Motor neuron (in vitro differentiated cells): ENCODE data around the gene PLA2G6. TPM values are rescaled to one million over a fixed set of nuclear protein-coding genes. Genes with fewer than 3 reads are reported as not detected.

Source experiments
- ATAC-seq, 8 experiments: fragments of 200-7000 bp; cut with Tn5 transposase; replicated peaks in 6 of 8; 2 replicates each; pipeline ENCODE4 v1.8.0; 2021; ENCODE audit warnings: mild to moderate bottlenecking in 8 of 8, moderate library complexity in 8 of 8
- H3K27ac ChIP-seq, 2 donors: fragments of 250-450 bp; sonication (Bioruptor Pico); 2 replicates each; pipeline ENCODE4 v1.9.0; 2021; ENCODE audit warnings: antibody characterized with exemption in 2 of 2, mild to moderate bottlenecking in 2 of 2, moderate library complexity in 1 of 2
- H3K4me1 ChIP-seq, 2 donors: fragments of 250-450 bp; sonication (Bioruptor Pico); replicated peaks in 1 of 2; 2 replicates each; pipeline ENCODE4 v1.6.1; 2021; ENCODE audit warnings: antibody characterized with exemption in 2 of 2, mild to moderate bottlenecking in 2 of 2, moderate library complexity in 1 of 2
- H3K4me3 ChIP-seq, 5 donors: fragments of 250-450 bp; sonication (Bioruptor Pico); 2 replicates each; pipeline ENCODE4 v1.9.0; 2021; ENCODE audit warnings: antibody characterized with exemption in 5 of 5, mild to moderate bottlenecking in 5 of 5, moderate library complexity in 4 of 5
- WGBS, 10 experiments: fragments of 450-650 bp; shearing (Covaris generic); methylation state at CpG; one replicate each; pipeline ENCODE4 v1.0.0; 2022; 5-methylcytosine and 5-hydroxymethylcytosine counted together
- in situ Hi-C, 9 experiments: fragments of 400-800 bp; cut with MboI; loops; one replicate each; pipeline ENCODE4 v1.15.0; 2021; ENCODE audit warnings: low sequenced_read_pairs in 9 of 9, low pct_unique_long_range_greater_than_20kb in 2 of 9; ENCODE audit not compliant: unreplicated experiment in 9 of 9
- total RNA-seq, 8 experiments: library from RNA; unstranded; fragments of 300-600 nt; gene quantifications; 2 replicates each; pipeline versions ENCODE4 v1.2.3 to v1.2.4, GENCODE V29; 2022

The PLA2G6 gene
- total RNA-seq, 8 experiments from 2014 or later, result 8.6 to 56.8 (median 16.6) TPM

DNA sequence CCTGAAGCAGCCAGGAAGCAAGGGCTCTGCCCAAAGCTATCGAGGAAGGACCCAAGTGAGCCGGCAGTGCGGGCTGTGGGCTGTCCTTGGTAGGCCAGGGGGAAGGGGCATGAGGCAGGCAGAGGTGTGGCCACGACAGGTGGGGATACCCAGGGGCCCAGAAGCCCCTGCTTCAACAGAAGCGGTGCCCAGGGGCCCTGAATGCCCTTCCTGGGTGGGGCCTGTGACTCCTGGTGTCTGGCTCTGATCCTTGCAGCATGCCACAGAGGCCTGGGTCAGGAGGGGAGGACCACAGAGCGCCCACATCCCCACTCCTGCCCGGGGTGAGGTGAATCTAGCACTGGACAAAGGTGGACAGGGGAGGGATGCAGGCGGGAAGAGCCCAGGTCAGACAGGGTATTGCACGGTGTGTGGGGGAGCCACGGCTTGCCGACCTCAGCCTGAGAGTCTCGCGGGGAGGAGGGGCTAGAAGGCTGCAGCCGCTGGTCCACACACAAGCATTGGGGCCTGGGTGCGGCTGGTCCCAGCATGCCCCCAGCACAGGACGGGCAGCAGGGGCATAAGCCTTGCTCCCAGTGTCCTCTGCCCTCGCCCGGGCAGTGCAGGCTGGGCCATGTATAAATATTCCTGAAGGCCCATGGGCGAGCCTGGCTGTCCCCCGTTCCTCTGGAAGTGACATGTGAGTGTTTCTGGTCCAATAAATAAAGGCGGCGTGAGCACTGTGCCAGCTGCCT is 39.2 kb upstream of the PLA2G6 start:
- in situ Hi-C loops, result no loop called here
- WGBS, 10 experiments, result 60 to 100% (median 80%) methylated on average over 1 to 4 of the region's 22 CpGs; no CpG with 5 or more reads in 5 of the 10 experiments
- Histone ChIP-seq H3K27ac (no peak overlapping the region), H3K4me1 (peaks cover 8 to 10% of the 10 kb centered on the region in 2 donors), H3K4me3 (no peak overlapping the region)
- peak in 1 of 8 experiments; percentile 4 for ATAC-seq

DNA sequence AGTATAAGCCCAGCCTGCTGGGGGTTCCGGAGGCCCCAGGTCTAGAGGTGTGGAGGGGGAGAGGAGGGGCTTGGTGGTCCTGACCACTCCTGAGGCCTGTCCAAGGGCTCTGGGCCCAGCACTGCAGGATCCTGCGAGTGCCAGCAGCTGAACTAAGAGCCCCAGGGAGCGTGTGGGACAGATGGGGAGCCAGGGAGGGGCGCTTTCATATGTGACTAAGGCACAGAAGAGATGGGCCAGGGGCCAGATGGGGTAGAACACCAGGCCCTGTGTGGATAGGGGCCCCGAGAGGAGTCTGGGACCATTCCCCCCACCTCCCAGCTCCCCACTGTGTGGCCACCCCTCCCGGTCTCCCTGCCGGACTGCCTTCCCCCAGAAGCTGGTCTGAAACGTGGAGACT is 38.5 kb upstream of the PLA2G6 start:
- H3K27ac ChIP-seq, result peak overlapping the region in 1 of 2 donors; percentile 26
- ATAC-seq, result peak in 6 of 8 experiments; percentile 1 to 15 (median 8)

DNA sequence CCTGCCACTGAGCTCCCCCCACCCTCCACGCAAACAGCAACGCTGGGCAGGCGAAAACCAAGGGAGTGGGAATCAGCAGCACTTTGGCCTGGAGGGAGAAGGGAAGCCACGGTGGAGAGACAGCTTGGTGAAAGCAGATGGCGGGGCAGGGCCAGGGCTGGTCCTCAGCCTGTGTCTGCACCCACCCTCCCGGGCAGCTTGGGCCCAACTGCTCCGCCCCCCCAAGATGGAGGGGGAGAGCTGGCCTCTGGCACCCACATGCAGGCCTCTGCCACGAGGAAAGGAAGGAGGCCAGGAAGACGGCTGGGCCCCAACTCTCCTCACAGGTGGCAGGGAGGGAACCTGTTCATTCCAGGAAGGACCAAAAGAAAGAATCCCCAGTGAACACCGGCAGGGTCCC is 38.0 kb upstream of the PLA2G6 start:
- H3K27ac ChIP-seq, result peak overlapping the region in 1 of 2 donors; percentile 26
- WGBS, 10 experiments, result 39 to 100% (median 100%) methylated on average over 1 to 6 of the region's 10 CpGs; no CpG with 5 or more reads in 7 of the 10 experiments
- ATAC-seq, result peak in 6 of 8 experiments; percentile 2 to 29 (median 18)
- H3K4me3 ChIP-seq, result no peak overlapping the region
- in situ Hi-C loops, result no loop called here
- peaks cover 8 to 19% of the 10 kb centered on the region in 2 donors for H3K4me1 ChIP-seq

More for the DNA sequence above, 38.5 kb upstream of the PLA2G6 start:
- WGBS, 10 experiments, result no CpG with 5 or more reads among the region's 8 CpGs
- in situ Hi-C loops, result no loop called here
- Histone ChIP-seq H3K4me3 (no peak overlapping the region), H3K4me1 (peaks cover 8 to 16% of the 10 kb centered on the region in 2 donors)

DNA sequence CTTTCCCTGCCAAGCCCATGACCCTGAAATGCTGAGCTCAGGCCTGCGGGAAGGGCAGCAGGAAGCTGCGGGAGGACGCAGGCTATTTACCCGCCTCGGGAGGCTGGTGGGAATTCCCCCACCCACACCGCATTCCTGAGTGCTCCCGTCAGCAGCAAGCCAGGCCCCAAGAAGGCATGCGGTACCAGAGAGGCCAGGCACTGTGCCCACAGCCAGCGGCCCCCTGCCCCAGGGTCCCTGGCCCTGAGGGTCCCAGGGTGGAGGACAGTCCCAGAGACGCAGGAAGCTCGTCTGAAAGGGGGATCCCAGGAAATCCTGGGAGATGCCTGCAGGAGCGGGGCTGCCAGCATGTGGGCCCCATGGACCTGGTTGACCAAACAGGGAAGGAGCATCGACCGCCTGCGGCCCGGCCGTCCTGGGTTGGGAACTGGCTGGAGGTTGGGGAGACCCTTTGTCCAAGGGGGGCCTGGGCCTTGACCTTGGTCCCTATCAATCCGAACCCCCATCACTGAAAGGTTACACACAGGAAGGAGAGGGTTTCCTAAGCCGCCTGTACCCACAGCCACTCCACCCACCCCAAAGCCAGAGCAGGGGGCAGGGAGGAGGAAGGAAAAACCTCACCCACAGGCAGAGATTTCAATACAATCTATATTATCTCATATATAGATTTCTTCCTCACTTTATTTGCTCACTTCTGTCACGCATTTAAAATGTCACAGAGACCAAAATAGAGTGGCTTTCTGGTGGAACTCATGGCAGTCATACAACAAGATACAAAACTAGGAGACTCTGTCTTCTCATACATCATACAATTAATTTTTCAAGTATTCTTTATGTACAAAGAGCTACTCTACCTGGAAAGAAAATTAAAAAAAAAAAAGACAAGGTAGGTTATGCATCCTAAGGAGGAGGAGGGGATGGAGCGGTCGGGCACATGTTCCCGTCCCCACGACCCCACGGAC is 37.3 kb upstream of the PLA2G6 start:
- Histone ChIP-seq H3K4me3 (no peak overlapping the region), H3K4me1 (peaks cover 11 to 23% of the 10 kb centered on the region in 2 donors), H3K27ac (no peak overlapping the region)
- 31 to 100% (median 81%) methylated on average over 1 to 6 of the region's 25 CpGs; no CpG with 5 or more reads in 3 of the 10 experiments for WGBS, 10 experiments
- peak; percentile 10 to 74 (median 52) for ATAC-seq
- in situ Hi-C loops, result no loop called here

DNA sequence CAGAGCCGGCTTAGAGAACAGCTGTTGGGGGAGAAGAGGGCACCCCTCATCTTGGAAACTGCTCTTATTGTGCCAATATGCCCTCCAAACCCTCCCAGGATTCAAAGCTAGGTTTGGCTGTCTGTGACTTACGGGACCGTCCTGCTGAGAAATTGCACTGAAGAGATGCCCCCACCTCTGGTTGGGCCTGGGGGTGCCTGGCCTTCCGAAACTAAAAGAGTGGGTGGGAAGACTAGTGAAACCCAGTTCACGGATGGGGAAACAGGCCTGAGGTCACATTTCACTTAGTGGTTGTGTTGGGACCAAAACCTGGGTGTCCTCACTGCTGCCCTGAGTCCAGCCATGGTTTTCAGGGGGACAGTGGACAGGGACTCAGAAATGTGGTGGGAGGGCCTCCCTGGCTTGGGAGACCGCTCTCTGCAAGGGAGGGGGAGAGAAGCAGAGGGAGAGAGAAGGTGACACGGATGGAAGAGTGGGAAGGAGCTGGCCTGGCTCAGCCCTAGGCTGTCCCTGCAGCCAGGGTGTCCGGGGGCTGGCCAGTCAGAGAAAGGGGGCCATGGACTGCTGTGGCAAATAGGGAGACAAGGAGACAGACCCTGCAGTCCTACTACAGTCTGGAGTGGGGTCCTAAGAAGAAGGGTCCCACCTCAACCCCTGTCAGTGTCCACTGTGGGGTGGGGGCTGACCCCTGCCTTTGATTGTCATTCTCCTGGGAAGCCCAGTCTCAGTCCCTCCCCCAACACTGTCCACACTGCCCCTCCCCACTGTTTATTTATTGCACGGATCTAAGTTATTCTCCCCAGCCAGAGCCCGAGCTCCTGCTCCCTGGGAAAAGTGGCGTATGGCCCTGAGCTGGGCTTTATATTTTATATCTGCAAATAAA is 33.8 kb upstream of the PLA2G6 start:
- no peak overlapping the region for H3K27ac ChIP-seq

DNA sequence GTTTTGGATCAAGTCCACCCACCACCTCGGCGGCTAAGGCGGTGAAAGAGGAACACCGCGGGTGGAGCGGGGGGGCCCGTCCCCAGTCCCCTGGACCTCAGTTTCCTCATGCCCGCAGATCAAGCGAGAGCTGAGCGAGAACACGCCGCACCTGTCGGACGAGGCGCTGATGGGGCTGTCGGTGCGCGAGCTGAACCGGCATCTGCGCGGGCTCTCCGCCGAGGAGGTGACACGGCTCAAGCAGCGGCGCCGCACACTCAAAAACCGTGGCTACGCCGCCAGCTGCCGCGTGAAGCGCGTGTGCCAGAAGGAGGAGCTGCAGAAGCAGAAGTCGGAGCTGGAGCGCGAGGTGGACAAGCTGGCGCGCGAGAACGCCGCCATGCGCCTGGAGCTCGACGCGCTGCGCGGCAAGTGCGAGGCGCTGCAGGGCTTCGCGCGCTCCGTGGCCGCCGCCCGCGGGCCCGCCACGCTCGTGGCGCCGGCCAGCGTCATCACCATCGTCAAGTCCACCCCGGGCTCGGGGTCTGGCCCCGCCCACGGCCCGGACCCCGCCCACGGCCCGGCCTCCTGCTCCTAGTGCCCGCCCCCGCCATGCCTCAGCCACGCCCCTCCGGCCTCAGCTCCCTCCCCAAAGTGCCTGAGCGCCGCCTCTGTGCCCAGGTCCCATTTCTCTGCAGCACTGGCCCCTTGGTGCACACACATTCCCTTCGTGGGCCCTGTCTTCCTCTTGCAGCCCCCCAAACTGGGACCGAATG is 32.8 kb upstream of the PLA2G6 start:
- in situ Hi-C loops, result no loop called here
- 0 to 25% (median 14%) methylated on average over 1 to 25 of the region's 81 CpGs; no CpG with 5 or more reads in 7 of the 10 experiments for WGBS, 10 experiments
- peak; percentile 5 to 85 (median 68) for ATAC-seq
- Histone ChIP-seq H3K27ac (peak overlapping the region in 1 of 2 donors; percentile 57), H3K4me1 (peaks cover 11 to 26% of the 10 kb centered on the region in 2 donors), H3K4me3 (peak overlapping the region; percentile 8 to 19 (median 13))

More for the DNA sequence above, 33.8 kb upstream of the PLA2G6 start:
- peak in 1 of 8 experiments; percentile 2 for ATAC-seq
- 48 to 100% (median 94%) methylated on average over 1 to 3 of the region's 11 CpGs; no CpG with 5 or more reads in 4 of the 10 experiments for WGBS, 10 experiments
- no peak overlapping the region for H3K4me3 ChIP-seq
- H3K4me1 ChIP-seq, result peaks cover 14 to 26% of the 10 kb centered on the region in 2 donors
- in situ Hi-C loops, result no loop called here

DNA sequence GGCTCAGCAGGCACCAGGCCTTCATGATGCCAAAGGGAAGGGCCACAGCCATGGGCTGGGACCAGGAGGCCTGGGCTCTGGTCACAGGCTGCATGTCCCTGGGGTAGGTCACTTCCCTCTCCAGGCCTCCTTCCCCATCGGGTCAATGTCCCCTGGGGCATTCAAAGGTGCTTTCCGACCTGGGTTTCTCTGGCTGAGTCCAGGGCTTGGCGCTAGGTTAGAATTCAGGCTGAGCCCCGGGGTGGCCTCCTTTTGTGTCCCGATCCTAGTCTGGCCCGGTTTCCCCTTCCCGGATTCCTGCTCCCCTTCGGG is 32.3 kb upstream of the PLA2G6 start:
- ATAC-seq, result peak in 2 of 8 experiments; percentile 0 to 1
- 0 to 50% (median 26%) methylated on average over 2 to 5 of the region's 8 CpGs; no CpG with 5 or more reads in 7 of the 10 experiments for WGBS, 10 experiments
- Histone ChIP-seq H3K27ac (peak overlapping the region in 1 of 2 donors; percentile 57), H3K4me1 (peaks cover 9 to 25% of the 10 kb centered on the region in 2 donors), H3K4me3 (peak overlapping the region; percentile 8 to 19 (median 13))
- in situ Hi-C loops, result no loop called here

DNA sequence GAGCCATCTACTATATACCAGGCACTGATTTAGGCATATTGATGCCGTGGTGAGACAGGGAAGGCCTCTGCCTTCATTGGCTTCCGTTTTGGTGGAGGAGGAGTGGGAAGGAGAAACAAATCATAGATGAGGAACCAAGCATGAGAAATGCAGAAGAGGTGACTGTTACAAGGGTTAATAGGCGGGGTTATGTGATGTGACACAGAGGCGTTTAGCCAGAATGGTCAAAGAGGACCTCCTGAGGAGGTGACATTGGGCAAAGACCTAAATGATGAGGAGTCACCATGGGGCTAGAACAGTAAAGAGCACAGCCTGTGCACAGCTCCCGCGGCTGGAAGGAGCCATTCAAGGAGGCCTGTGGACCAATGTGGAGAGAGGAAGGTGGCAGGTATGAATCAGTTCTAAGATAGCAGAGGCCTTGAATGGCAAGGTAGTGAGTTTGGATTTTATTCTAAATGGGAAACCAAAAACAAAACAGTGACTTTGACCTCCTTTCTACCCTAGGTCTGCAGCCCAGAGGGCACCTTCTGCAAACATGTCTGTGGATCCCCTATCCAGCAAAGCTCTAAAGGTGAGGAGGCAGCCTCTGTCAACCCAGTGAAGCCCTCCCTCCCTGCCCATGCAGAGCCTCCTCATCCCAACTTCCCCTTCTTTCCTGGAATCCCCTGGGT is 31.8 kb upstream of the PLA2G6 start:
- no peak overlapping the region for H3K27ac ChIP-seq
- peak overlapping the region in 1 of 5 donors; percentile 13 for H3K4me3 ChIP-seq
- WGBS, 10 experiments, result 83 to 100% (median 89%) methylated on average over 1 to 6 of the region's 6 CpGs; no CpG with 5 or more reads in 3 of the 10 experiments
- in situ Hi-C loops, result no loop called here
- ATAC-seq, result no peak
- H3K4me1 ChIP-seq, result peaks cover 5 to 20% of the 10 kb centered on the region in 2 donors

DNA sequence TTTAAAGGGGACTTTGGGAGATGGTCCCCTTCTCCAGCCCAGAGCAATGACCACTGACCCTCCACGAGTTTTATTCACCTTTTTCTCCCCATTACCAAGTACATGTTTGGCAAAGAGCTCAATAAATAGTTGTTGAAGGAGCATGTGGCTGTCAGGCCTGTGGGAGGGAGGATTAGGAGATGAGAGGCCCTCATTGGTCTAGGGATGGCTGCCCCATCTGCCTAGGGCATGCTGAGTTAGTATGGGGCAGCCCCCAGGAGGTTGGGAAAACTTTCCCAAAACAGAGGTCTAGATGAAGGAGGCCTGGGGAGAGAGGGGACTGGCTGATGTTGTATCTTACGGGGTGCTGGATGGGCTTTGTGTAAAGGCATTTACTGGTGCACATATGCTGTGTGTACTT is 30.8 kb upstream of the PLA2G6 start:
- ATAC-seq, result no peak
- WGBS, 10 experiments, result 0 to 100% (median 60%) methylated on average over 1 to 2 of the region's 2 CpGs; no CpG with 5 or more reads in 1 of the 10 experiments
- in situ Hi-C loops, result no loop called here

DNA sequence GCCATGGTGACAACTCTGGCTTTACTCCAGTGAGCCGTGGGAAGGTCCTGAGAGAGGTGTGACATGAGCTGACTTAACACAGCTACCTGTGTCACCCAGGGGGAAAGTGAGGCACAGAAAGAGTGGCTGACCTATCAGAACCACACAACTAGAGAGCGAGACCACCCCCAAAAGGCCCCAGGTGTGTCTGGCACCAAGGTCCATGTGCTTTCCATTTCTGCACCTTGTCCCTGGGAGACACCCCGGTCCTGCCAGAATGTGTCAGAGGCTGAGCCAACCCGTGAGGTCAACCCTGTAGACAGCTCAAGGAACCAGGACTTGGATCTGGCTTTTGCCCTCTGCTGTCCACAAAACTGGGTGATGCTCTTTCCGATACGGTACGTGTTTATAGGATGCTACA is 29.9 kb upstream of the PLA2G6 start:
- Histone ChIP-seq H3K4me3 (no peak overlapping the region), H3K27ac (no peak overlapping the region), H3K4me1 (peaks cover 5 to 17% of the 10 kb centered on the region in 2 donors)
- in situ Hi-C loops, result no loop called here
- WGBS, 10 experiments, result 93 to 100% (median 96%) methylated on average over 1 to 6 of the region's 7 CpGs; no CpG with 5 or more reads in 3 of the 10 experiments
- no peak for ATAC-seq

More for the DNA sequence above, 30.8 kb upstream of the PLA2G6 start:
- no peak overlapping the region for H3K4me3 ChIP-seq
- no peak overlapping the region for H3K27ac ChIP-seq
- H3K4me1 ChIP-seq, result peaks cover 5 to 17% of the 10 kb centered on the region in 2 donors

DNA sequence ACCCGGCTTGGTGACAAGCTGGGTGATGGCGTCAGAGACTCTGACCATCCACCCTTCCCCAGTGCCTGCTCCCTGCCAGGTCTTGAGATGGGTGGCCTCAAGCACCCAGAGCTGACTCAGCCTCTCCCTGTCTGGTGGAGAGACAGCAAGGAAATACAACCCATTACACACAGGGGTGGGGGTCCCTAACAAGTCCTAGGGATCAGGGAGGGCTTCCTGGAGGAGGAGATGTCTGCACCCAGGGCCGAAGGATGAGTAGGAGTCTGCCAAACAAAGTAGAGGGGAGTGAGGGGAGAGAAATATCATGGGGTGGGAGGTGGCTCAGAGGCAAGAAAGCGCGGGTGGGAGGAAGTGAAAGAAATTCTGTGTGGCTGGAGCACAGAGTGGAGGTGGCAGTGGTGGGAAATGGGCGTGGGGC is 26.9 kb upstream of the PLA2G6 start:
- H3K4me1 ChIP-seq, result peaks cover 2 to 3% of the 10 kb centered on the region in 2 donors
- ATAC-seq, result no peak
- WGBS, 10 experiments, result 86 to 100% (median 100%) methylated on average over 1 to 2 of the region's 6 CpGs; no CpG with 5 or more reads in 7 of the 10 experiments
- in situ Hi-C loops, result no loop called here
- H3K27ac ChIP-seq, result no peak overlapping the region
- no peak overlapping the region for H3K4me3 ChIP-seq
